Stimulated activated naive B cell treated with anti-CD40 and anti-IgM and Interleukin-4, amounts not matched to agents 10 μg/mL and 1 μg/mL and 100 μg/mL, for 72 hours (primary cell): ENCODE data around the gene SMAD7.

Experiments
- ATAC-seq, 2 donors: fragments of 150-1000 bp; cut with Tn5 transposase; replicated peaks; 2 replicates each; pipeline ENCODE4 v1.10.0; 2021; ENCODE audit warnings: moderate library complexity in 1 of 2
- DNase-seq: peaks from one replicate; pipeline ENCODE4 v3.0.0; 2021
- H3K27ac Mint-ChIP-seq: one replicate; pipeline ENCODE4 v1.8.0; 2022; ENCODE audit warnings: mild to moderate bottlenecking, mixed read lengths
- H3K27me3 Mint-ChIP-seq, 2 donors: one replicate each; pipeline ENCODE4 v1.8.0; 2022; ENCODE audit warnings: mixed read lengths in 2 of 2
- H3K36me3 Mint-ChIP-seq, 2 donors: one replicate each; pipeline ENCODE4 v1.8.0; 2022; ENCODE audit warnings: mixed read lengths in 2 of 2, mild to moderate bottlenecking in 1 of 2
- H3K4me1 Mint-ChIP-seq, 2 donors: one replicate each; pipeline ENCODE4 v1.8.0; 2022; ENCODE audit warnings: mixed read lengths in 2 of 2, mild to moderate bottlenecking in 1 of 2
- H3K4me3 Mint-ChIP-seq, 2 donors: one replicate each; pipeline ENCODE4 v1.8.0; 2022; ENCODE audit warnings: mild to moderate bottlenecking in 2 of 2, mixed read lengths in 2 of 2, moderate library complexity in 1 of 2
- H3K9me3 Mint-ChIP-seq, 2 donors: one replicate each; pipeline ENCODE4 v1.8.0; 2022; ENCODE audit warnings: mixed read lengths in 2 of 2, mild to moderate bottlenecking in 1 of 2

Gene SMAD7

DNA sequence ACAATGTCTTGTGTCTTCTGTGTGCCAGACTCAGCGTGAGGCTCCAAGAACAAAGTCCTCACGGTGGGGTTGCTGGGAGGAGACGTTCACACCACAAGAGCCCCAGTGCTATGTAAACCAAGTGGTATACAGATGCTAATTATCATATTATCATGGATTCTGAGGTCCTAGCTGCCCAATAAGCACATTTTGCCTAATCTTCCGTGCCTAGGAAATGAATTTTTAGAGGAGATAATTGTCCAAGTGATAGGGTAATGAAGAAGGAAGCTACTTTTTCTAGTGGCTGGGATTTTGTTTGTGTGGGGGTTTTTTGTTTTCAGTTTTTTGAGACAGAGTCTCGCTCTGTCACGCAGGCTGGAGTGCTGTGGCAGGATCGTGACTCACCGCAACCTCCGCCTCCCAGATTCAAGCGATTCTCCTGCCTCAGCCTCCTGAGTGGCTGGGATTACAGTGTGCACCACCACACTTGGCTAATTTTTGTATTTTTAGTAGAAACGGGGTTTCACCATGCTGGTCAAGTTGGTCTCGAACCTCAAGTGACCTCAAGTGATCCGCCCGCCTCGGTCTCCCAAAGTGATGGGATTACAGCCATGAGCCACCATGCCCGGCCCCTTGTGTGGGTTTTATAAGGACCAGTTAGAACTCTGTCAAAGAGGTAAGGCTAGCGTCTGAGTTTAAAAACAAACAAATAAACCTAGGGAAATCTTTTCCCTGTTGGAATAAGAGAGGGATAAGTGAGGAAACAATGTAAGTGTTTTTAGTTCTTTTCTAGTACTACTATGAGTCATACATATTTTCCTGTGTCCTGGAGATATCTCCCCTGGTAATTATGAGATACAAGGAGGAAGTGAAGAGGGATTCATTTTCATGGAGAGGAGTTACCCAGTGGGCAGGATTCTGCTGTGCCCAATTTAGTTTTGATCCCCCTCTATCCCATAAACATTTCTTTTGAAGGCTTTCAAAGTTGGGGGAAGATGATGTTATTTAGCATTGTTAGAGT lies 9.5 kb upstream of the SMAD7 start:
- Mint-ChIP-seq H3K27me3 (peaks cover 6 to 10% of the 10 kb centered on the region in 2 donors), H3K27ac (no peak overlapping the region), H3K9me3 (no peaks in the 10 kb centered on the region), H3K4me3 (no peak overlapping the region), H3K36me3 (no peaks in the 10 kb centered on the region), H3K4me1 (peaks cover 6% of the 10 kb centered on the region in 2 donors)
- DNase-seq (no peak), ATAC-seq (no peak)

DNA sequence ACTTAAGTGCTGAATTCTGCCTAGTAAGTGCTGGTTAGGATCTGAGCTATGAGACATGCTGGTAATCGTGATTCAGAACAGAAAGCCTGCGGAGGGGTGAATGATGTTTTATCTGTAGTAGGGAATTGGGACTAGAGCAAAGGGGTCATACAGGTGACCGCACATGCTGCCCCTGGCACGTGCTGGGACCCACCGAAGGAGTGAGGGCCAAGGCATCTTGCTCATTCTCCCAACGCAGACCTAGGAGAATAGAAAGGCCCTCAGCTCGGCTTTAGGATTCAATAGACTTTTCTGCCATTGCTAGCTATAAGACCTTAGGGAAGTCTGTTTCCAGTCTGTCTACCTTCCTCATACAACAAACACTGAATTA lies 8.8 kb upstream of the SMAD7 start:
- peaks cover 6% of the 10 kb centered on the region in 2 donors for H3K4me1 Mint-ChIP-seq
- no peaks in the 10 kb centered on the region for H3K36me3 Mint-ChIP-seq
- DNase-seq: no peak
- ATAC-seq: no peak
- H3K27ac Mint-ChIP-seq: no peak overlapping the region
- no peak overlapping the region for H3K4me3 Mint-ChIP-seq
- peaks cover 6 to 10% of the 10 kb centered on the region in 2 donors for H3K27me3 Mint-ChIP-seq
- H3K9me3 Mint-ChIP-seq: no peaks in the 10 kb centered on the region

- no peaks in the 10 kb centered on the region for H3K9me3 Mint-ChIP-seq
- no peak overlapping the region for H3K4me3 Mint-ChIP-seq
- H3K27ac Mint-ChIP-seq: no peak overlapping the region
- peaks cover 6 to 10% of the 10 kb centered on the region in 2 donors for H3K27me3 Mint-ChIP-seq
- no peaks in the 10 kb centered on the region for H3K36me3 Mint-ChIP-seq
- peaks cover 6% of the 10 kb centered on the region in 2 donors for H3K4me1 Mint-ChIP-seq
- DNase-seq: no peak
- no peak for ATAC-seq
Observed at GRCh38 chr18:48958951-48959350, 8.2 kb upstream of the SMAD7 start.

GRCh38 chr18:48957616-48958015 lies 6.9 kb upstream of the SMAD7 start:
- peaks cover 5 to 10% of the 10 kb centered on the region in 2 donors for H3K27me3 Mint-ChIP-seq
- DNase-seq (no peak), ATAC-seq (no peak)
- no peaks in the 10 kb centered on the region for H3K9me3 Mint-ChIP-seq
- peaks cover 4 to 6% of the 10 kb centered on the region in 2 donors for H3K4me1 Mint-ChIP-seq
- H3K36me3 Mint-ChIP-seq: no peaks in the 10 kb centered on the region
- H3K27ac Mint-ChIP-seq: no peak overlapping the region
- no peak overlapping the region for H3K4me3 Mint-ChIP-seq

DNA sequence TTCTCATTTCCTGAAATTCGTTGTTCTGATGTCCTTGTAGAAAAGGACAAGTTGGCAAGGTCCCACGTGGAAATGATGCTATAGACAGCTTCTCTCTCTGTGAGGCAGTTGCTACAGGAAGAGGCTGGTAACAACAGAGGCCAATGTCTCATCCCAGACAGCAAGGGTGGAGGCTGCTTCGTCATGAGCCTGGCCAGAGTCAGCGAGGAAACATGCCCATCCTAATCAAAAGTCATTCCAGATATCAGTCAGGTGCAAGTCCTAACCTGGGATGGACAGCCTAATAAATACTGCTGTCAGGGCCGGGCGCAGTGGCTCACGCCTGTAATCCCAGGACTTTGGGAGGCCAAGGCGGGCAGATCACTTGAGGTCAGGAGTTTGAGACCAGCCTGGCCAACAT lies 6.4 kb upstream of the SMAD7 start:
- H3K36me3 Mint-ChIP-seq: peaks cover 0 to under 1% of the 10 kb centered on the region in 2 donors
- H3K9me3 Mint-ChIP-seq: no peaks in the 10 kb centered on the region
- peaks cover 1 to 6% of the 10 kb centered on the region in 2 donors for H3K4me1 Mint-ChIP-seq
- H3K4me3 Mint-ChIP-seq: no peak overlapping the region
- DNase-seq (no peak), ATAC-seq (no peak)
- no peak overlapping the region for H3K27ac Mint-ChIP-seq
- H3K27me3 Mint-ChIP-seq: peaks cover 0 to 10% of the 10 kb centered on the region in 2 donors

GRCh38 chr18:48956356-48956755 lies 5.6 kb upstream of the SMAD7 start:
- H3K4me3 Mint-ChIP-seq: no peak overlapping the region
- H3K36me3 Mint-ChIP-seq: peaks cover 0 to 1% of the 10 kb centered on the region in 2 donors
- H3K4me1 Mint-ChIP-seq: peaks cover 1 to 6% of the 10 kb centered on the region in 2 donors
- H3K27ac Mint-ChIP-seq: no peak overlapping the region
- no peaks in the 10 kb centered on the region for H3K9me3 Mint-ChIP-seq
- no peak for DNase-seq
- peaks cover 0 to 10% of the 10 kb centered on the region in 2 donors for H3K27me3 Mint-ChIP-seq
- ATAC-seq: no peak

GRCh38 chr18:48955830-48956261 lies 5.1 kb upstream of the SMAD7 start:
- DNase-seq (no peak), ATAC-seq (no peak)
- H3K4me3 Mint-ChIP-seq: no peak overlapping the region
- H3K36me3 Mint-ChIP-seq: peaks cover 0 to 1% of the 10 kb centered on the region in 2 donors
- H3K4me1 Mint-ChIP-seq: peaks cover 1 to 10% of the 10 kb centered on the region in 2 donors
- peak overlapping the region; percentile 10 for H3K27ac Mint-ChIP-seq
- peaks cover 0 to 10% of the 10 kb centered on the region in 2 donors for H3K27me3 Mint-ChIP-seq
- H3K9me3 Mint-ChIP-seq: no peaks in the 10 kb centered on the region

- ATAC-seq (no peak), DNase-seq (no peak)
- Mint-ChIP-seq H3K27me3 (peaks cover 0 to 8% of the 10 kb centered on the region in 2 donors), H3K36me3 (peaks cover 0 to 1% of the 10 kb centered on the region in 2 donors), H3K27ac (peak overlapping the region; percentile 33), H3K9me3 (no peaks in the 10 kb centered on the region), H3K4me1 (peaks cover 1 to 11% of the 10 kb centered on the region in 2 donors), H3K4me3 (no peak overlapping the region)
Observed at GRCh38 chr18:48954886-48955819, 4.4 kb upstream of the SMAD7 start.

DNA sequence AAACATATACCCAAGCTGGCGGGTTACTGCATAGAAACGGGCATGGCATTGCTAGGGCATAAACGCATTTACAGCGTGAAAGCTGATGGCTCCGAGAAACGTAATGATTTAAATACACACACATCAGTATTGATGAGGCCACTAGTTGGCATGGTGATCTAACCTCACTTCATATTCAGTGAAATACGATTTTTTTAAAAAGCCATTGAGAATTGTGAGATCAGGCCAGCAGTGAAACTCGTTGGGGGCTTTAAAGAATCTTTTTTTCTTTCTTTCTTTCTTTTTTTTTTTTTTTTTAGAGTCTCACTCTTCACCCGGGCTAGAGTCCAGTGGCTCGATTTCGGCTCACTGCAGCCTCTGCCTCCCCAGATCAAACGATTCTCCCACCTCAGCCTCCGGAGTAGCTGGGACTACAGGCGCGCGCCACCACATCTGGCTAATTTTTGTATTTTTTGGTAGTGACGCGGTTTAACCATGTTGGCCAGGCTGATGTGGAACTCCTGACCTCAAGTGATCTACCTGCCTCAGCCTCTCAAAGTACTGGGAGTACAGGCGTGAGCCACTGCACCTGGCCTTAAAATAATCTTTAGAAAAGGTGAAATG lies 2.4 kb upstream of the SMAD7 start:
- Mint-ChIP-seq H3K4me3 (peak overlapping the region; percentile 96 to 98), H3K4me1 (peaks cover 4 to 17% of the 10 kb centered on the region in 2 donors), H3K9me3 (no peaks in the 10 kb centered on the region), H3K36me3 (peaks cover 10 to 13% of the 10 kb centered on the region in 2 donors), H3K27me3 (no peaks in the 10 kb centered on the region), H3K27ac (peak overlapping the region; percentile 99)
- no peak for DNase-seq
- no peak for ATAC-seq

- H3K9me3 Mint-ChIP-seq: no peaks in the 10 kb centered on the region
- peak; percentile 45 to 49 for ATAC-seq
- H3K36me3 Mint-ChIP-seq: peaks cover 16 to 20% of the 10 kb centered on the region in 2 donors
- DNase-seq: peak; percentile 54
- H3K4me1 Mint-ChIP-seq: peaks cover 11 to 24% of the 10 kb centered on the region in 2 donors
- H3K4me3 Mint-ChIP-seq: peak overlapping the region; percentile 96 to 98
- H3K27me3 Mint-ChIP-seq: no peaks in the 10 kb centered on the region
- H3K27ac Mint-ChIP-seq: peak overlapping the region; percentile 99
Observed at GRCh38 chr18:48952287-48953103, 1.7 kb upstream of the SMAD7 start.

GRCh38 chr18:48951448-48952286 lies 902 bp upstream of the SMAD7 start:
- H3K9me3 Mint-ChIP-seq: no peaks in the 10 kb centered on the region
- peaks cover 22 to 27% of the 10 kb centered on the region in 2 donors for H3K36me3 Mint-ChIP-seq
- peaks cover 15 to 32% of the 10 kb centered on the region in 2 donors for H3K4me1 Mint-ChIP-seq
- peak; percentile 69 for DNase-seq
- peak; percentile 63 to 71 for ATAC-seq
- H3K27ac Mint-ChIP-seq: peak overlapping the region; percentile 99
- H3K27me3 Mint-ChIP-seq: no peaks in the 10 kb centered on the region
- H3K4me3 Mint-ChIP-seq: peak overlapping the region; percentile 96 to 98

DNA sequence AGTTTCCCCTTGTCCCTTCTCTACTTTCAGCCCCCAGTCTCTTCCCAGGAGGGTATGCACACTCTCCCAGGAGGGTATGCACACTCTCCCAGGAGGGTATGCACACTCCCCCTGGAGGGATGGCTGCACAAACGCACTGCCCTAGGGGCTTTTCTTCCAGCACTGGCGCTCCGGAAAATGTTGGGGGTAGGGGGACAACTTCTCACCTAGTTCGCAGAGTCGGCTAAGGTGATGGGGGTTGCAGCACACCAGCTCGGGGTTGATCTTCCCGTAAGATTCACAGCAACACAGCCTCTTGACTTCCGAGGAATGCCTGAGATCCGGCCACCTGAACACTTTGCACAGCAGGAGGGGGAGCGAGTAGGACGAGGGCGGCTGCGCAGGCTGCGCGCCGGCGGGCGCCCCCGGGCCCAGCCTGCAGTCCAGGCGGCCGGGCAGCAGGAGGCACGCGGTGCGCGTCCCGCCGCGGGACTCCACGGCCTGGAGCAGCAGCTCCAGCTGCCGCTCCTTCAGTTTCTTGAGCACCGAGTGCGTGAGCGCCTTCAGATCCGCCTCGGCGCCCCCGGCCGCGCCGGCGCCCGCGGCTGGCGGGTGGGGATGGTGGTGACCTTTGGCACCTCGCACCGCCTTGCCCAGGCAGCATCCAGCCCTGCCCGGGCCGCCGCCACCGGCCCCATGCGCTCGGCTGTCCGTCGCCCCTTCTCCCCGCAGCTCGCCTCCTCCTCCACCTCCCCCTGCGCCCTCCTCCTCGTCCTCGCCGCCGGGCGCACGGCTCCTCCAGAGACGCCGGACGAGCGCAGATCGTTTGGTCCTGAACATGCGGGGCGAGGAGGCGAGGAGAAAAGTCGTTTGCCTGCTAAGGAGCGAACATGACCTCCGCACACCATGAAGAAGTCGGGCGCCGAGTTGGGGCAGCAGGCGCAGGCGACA lies 894 bp downstream of the SMAD7 start:
- Mint-ChIP-seq H3K9me3 (no peaks in the 10 kb centered on the region), H3K4me3 (peak overlapping the region; percentile 96 to 97), H3K36me3 (peaks cover 35 to 40% of the 10 kb centered on the region in 2 donors), H3K27ac (peak overlapping the region; percentile 91), H3K4me1 (peaks cover 16 to 41% of the 10 kb centered on the region in 2 donors), H3K27me3 (no peaks in the 10 kb centered on the region)
- DNase-seq (peak; percentile 38), ATAC-seq (peak; percentile 23 to 26)
